Loucy (cell line): ENCODE results near the gene COL6A2.

ENCODE experiments used
- EZH2phosphoT487 ChIP-seq: fragments of 200-600 bp; IDR thresholded peaks from 2 replicates; pipeline ENCODE4 v1.6.1; 2018; ENCODE audit warnings: antibody characterized with exemption, mild to moderate bottlenecking, moderate library complexity, borderline replicate concordance
- TF ChIP-seq, protein P1 (sequence below): fragments of 200-600 bp; sonication (generic); conservative IDR thresholded peaks from 2 replicates; pipeline ENCODE4 v1.5.1; 2014; ENCODE audit warnings: mild to moderate bottlenecking, antibody characterized with exemption, low read length

DNA sequence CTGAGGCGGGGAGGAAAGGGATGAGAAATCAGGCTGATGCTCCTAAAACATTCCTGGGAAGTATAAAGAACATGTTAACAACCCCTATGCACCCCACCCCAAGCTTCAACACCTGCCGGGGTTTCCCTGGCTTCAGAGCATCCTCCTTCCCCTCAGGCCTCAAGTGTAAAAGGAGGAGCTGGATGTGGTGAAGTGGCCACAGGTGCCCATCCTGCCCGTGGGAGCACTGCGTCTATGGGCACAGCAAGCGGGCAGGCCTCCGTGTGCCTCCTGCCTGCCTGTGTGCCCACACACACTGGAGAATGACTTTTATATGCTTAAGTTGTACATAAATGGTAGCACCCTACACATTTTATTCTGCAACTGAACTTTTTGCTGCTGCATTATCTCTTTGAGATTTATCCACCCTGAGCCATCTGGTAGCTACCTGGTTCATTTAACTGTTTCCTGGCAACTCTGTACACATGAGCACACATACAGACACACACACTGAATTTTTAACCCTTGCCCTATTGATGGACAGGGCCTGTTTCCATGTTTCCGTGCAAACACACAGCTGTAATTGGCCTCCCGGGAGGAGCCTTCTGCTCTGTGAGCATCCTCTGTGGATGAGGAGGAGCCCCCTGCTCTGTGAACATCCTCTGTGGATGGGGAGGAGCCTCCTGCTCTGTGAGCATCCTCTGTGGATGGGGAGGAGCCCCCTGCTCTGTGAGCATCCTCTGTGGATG, 70.9 kb downstream of the COL6A2 start:
- TF ChIP-seq, protein P1, sequence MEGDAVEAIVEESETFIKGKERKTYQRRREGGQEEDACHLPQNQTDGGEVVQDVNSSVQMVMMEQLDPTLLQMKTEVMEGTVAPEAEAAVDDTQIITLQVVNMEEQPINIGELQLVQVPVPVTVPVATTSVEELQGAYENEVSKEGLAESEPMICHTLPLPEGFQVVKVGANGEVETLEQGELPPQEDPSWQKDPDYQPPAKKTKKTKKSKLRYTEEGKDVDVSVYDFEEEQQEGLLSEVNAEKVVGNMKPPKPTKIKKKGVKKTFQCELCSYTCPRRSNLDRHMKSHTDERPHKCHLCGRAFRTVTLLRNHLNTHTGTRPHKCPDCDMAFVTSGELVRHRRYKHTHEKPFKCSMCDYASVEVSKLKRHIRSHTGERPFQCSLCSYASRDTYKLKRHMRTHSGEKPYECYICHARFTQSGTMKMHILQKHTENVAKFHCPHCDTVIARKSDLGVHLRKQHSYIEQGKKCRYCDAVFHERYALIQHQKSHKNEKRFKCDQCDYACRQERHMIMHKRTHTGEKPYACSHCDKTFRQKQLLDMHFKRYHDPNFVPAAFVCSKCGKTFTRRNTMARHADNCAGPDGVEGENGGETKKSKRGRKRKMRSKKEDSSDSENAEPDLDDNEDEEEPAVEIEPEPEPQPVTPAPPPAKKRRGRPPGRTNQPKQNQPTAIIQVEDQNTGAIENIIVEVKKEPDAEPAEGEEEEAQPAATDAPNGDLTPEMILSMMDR, result no peak
- no peak for TF ChIP-seq EZH2phosphoT487
